Loucy (cell line): ENCODE measurements around the gene C3orf20.

Source experiments
- H2AFZ ChIP-seq: fragments of 200-600 bp; sonication (generic); 2 replicates; pipeline ENCODE4 v1.6.0; 2016; ENCODE audit warnings: antibody characterized with exemption, mild to moderate bottlenecking, low read length, moderate library complexity
- H3F3A ChIP-seq: fragments of 200-600 bp; 2 replicates; pipeline ENCODE4 v1.6.0; 2016; ENCODE audit warnings: antibody characterized with exemption, low read depth, mild to moderate bottlenecking
- H3K27me3 ChIP-seq: fragments of 200-600 bp; sonication (generic); 2 replicates; pipeline ENCODE4 v1.6.1; 2014; ENCODE audit warnings: low read length, mild to moderate bottlenecking; ENCODE audit not compliant: insufficient read depth, poor library complexity, severe bottlenecking
- H3K36me3 ChIP-seq: fragments of 200-600 bp; sonication (generic); 2 replicates; pipeline ENCODE4 v1.6.1; 2016; ENCODE audit warnings: low read length; ENCODE audit not compliant: insufficient read depth
- H3K4me1 ChIP-seq: fragments of 200-600 bp; sonication (generic); 2 replicates; pipeline ENCODE4 v1.5.1; 2014; ENCODE audit warnings: low read length, mild to moderate bottlenecking; ENCODE audit not compliant: insufficient read depth, poor library complexity, severe bottlenecking
- H3K4me2 ChIP-seq: fragments of 200-600 bp; sonication (generic); 2 replicates; pipeline ENCODE4 v1.6.0; 2014; ENCODE audit warnings: antibody characterized with exemption, low read length, low read depth, mild to moderate bottlenecking; ENCODE audit not compliant: poor library complexity, severe bottlenecking
- H3K4me3 ChIP-seq: fragments of 200-600 bp; sonication (generic); 2 replicates; pipeline ENCODE4 v1.5.1; 2014; ENCODE audit warnings: low read length, mild to moderate bottlenecking, mixed read lengths; ENCODE audit not compliant: poor library complexity, severe bottlenecking
- H3K79me2 ChIP-seq: fragments of 200-600 bp; sonication (generic); 2 replicates; pipeline ENCODE4 v1.6.1; 2014; ENCODE audit warnings: low read length; ENCODE audit not compliant: insufficient read depth
- H3K9ac ChIP-seq: fragments of 200-600 bp; sonication (generic); 2 replicates; pipeline ENCODE4 v1.6.0; 2014; ENCODE audit warnings: mild to moderate bottlenecking, low read depth, low read length, moderate library complexity; ENCODE audit not compliant: poor library complexity, severe bottlenecking
- H3K9me2 ChIP-seq: fragments of 200-600 bp; sonication (generic); replicated peaks from 2 replicates; pipeline ENCODE4 v1.6.1; 2016; ENCODE audit warnings: low read depth, low read length, mixed read lengths
- H3K9me3 ChIP-seq: fragments of 200-600 bp; sonication (generic); 2 replicates; pipeline ENCODE4 v1.6.1; 2014; ENCODE audit warnings: mild to moderate bottlenecking, antibody characterized with exemption, low read length, low read depth; ENCODE audit not compliant: insufficient read depth
- H4K20me1 ChIP-seq: fragments of 200-600 bp; sonication (generic); 2 replicates; pipeline ENCODE4 v1.6.0; 2014; ENCODE audit warnings: antibody characterized with exemption, low read length, mild to moderate bottlenecking; ENCODE audit not compliant: insufficient read depth, poor library complexity, severe bottlenecking
- CTCF ChIP-seq: fragments of 200-600 bp; sonication (generic); conservative IDR thresholded peaks from 2 replicates; pipeline ENCODE4 v1.5.1; 2014; ENCODE audit warnings: mild to moderate bottlenecking, antibody characterized with exemption, low read length
- EZH2phosphoT487 ChIP-seq: fragments of 200-600 bp; IDR thresholded peaks from 2 replicates; pipeline ENCODE4 v1.6.1; 2018; ENCODE audit warnings: antibody characterized with exemption, mild to moderate bottlenecking, moderate library complexity, borderline replicate concordance

The C3orf20 gene

GRCh38 chr3:14703791-14704190, 28.9 kb downstream of the C3orf20 start:
- H3F3A ChIP-seq: no peaks in the 10 kb centered on the region
- H3K4me1 ChIP-seq: no peaks in the 10 kb centered on the region
- no peaks in the 10 kb centered on the region for H3K36me3 ChIP-seq
- no peaks in the 10 kb centered on the region for H3K79me2 ChIP-seq
- H3K27me3 ChIP-seq: no peaks in the 10 kb centered on the region
- no peaks in the 10 kb centered on the region for H3K9me3 ChIP-seq
- no peak overlapping the region for H3K4me3 ChIP-seq
- no peak for TF ChIP-seq EZH2phosphoT487
- no peak for TF ChIP-seq CTCF
- H2AFZ ChIP-seq: no peak overlapping the region
- H3K9ac ChIP-seq: no peak overlapping the region
- H4K20me1 ChIP-seq: no peaks in the 10 kb centered on the region
- no peak overlapping the region for H3K4me2 ChIP-seq
- H3K9me2 ChIP-seq: no peaks in the 10 kb centered on the region

GRCh38 chr3:14706096-14706495, 31.2 kb downstream of the C3orf20 start:
- Histone ChIP-seq H4K20me1 (no peaks in the 10 kb centered on the region), H3K36me3 (no peaks in the 10 kb centered on the region), H3K79me2 (no peaks in the 10 kb centered on the region), H2AFZ (no peak overlapping the region), H3K4me2 (no peak overlapping the region), H3K27me3 (no peaks in the 10 kb centered on the region), H3F3A (no peaks in the 10 kb centered on the region), H3K4me3 (no peak overlapping the region), H3K4me1 (no peaks in the 10 kb centered on the region), H3K9me2 (no peaks in the 10 kb centered on the region), H3K9ac (no peak overlapping the region), H3K9me3 (no peaks in the 10 kb centered on the region)
- TF ChIP-seq CTCF (no peak), EZH2phosphoT487 (no peak)

- Histone ChIP-seq H3K79me2 (no peaks in the 10 kb centered on the region), H4K20me1 (no peaks in the 10 kb centered on the region), H3F3A (no peaks in the 10 kb centered on the region), H3K9ac (no peak overlapping the region), H3K9me2 (no peaks in the 10 kb centered on the region), H3K27me3 (peaks cover 7% of the 10 kb centered on the region), H3K4me3 (no peak overlapping the region), H3K36me3 (no peaks in the 10 kb centered on the region), H2AFZ (no peak overlapping the region), H3K9me3 (no peaks in the 10 kb centered on the region), H3K4me1 (no peaks in the 10 kb centered on the region), H3K4me2 (no peak overlapping the region)
- TF ChIP-seq EZH2phosphoT487: no peak
- TF ChIP-seq CTCF: no peak
Observed at GRCh38 chr3:14716591-14716990, 41.6 kb downstream of the C3orf20 start.
